ENCODE results near the gene SYTL3.
"Not testable (repeated sequence)": the region's sequence is repeated elsewhere in the genome, so short reads cannot be mapped to it uniquely, and the experiment has no call there.

The SYTL3 gene

GRCh38 chr6:158630938-158631616 lies 18.8 kb upstream of the SYTL3 start:
- TF ChIP-seq CTCF (IDR thresholded peaks at IDR 0.05): no peak
- peak overlapping the region; percentile 70 to 90 for H3K27ac ChIP-seq
- peak; percentile 92 for DNase-seq (ENCODE audit: low spot score)
- peak overlapping the region; percentile 52 for H3K4me3 ChIP-seq

GRCh38 chr6:158631678-158632537 lies 17.9 kb upstream of the SYTL3 start:
- Histone ChIP-seq H3K27ac (peak overlapping the region; percentile 70 to 90), H3K4me3 (peak overlapping the region; percentile 52)
- no peak for TF ChIP-seq CTCF (IDR thresholded peaks at IDR 0.05)
- peak; percentile 84 for DNase-seq (ENCODE audit: low spot score)

- Histone ChIP-seq H3K4me3 (peak overlapping the region; percentile 52), H3K27ac (peak overlapping the region; percentile 70 to 90)
- DNase-seq (ENCODE audit: low spot score): not testable (repeated sequence)
Measured at GRCh38 chr6:158632538-158633119, 17.2 kb upstream of the SYTL3 start.

DNA sequence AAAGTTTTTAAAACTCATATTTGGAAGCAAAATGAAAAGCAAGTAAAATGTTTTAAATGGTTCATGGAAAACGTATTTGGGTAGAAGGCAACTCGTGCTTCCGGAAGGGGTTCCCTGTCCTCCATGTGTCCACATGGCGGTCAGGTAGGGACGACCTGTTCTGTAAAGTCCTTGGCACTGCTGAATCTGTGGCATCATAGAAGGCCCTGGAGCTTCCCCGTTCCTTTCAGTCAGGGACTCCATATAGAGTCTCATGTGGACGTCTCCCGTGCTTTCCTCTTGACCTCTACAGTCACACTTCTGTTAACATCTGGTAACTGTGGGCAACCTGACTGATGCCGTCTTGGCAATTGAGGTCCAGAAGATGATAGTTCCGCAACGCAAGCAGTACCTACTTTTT lies 16.7 kb upstream of the SYTL3 start:
- no peak for DNase-seq (ENCODE audit: low spot score)
- Histone ChIP-seq H3K4me3 (no peak overlapping the region), H3K27ac (peak overlapping the region in 1 of 2 donors; percentile 90)
- no peak for TF ChIP-seq CTCF (IDR thresholded peaks at IDR 0.05)

DNA sequence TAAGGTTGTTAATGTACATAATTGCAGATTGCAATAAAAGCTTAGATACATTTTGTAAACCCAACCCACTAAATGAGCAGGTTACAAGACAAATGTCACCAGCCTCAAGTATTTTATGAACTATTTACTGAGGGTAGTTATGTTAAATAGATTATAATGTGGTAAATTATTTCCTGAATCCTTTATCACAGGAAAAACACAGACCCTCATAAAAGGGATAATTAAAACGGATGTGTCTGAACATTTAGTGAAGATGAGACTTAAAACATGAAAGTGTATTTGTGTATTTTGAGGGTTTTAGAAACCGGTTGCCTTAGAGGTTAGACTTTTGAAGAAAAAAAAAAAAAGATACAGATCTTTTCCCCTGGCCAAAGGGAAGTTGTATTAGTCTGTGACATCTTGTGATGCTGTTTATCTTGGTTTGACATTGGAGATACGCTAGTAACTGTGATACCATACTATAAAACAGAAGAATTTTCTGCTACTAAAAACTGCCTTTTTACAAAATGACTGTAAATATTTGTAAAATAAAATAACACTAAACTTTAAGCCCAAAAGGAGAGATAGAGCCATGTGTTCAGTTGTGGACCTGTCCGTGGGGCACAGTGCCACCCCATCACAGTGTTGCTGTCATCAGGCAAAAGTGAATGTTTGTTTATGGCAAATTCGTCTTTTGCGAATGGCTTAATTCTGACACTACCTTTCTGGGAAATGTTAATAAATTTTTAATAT lies 15.0 kb upstream of the SYTL3 start:
- DNase-seq (ENCODE audit: low spot score): no peak
- no peak overlapping the region for H3K27ac ChIP-seq
- no peak for TF ChIP-seq CTCF (IDR thresholded peaks at IDR 0.05)
- H3K4me3 ChIP-seq: no peak overlapping the region

DNA sequence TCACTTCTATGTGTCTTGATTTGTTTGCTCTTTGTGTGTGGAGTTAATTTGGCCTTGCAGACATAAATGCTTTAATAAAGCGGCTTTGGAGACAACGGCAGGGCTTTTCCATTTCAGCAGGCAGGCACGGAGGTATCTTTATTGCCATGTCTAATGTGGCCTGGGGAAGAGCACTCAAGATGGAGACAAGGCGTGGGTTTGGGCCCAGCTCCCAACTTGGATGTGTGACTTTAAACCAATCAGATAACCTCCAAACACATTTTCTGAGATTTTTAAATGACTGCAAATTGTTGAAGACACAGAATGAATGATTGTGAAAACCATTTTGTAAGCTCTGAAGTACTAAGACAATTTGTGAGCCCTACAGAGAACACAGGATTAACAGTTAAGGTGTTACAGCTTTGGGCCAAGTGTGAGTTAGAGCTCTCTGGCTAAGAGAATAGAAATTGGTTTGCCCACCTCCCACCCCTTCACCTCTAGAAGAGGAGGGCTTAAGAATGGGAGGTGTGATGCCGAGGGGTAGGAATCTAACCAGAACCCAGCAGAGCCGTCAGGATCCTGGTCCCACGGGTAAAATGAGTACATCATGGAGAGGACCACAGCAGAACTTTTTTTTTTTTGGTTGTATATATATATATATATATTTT lies 14.3 kb upstream of the SYTL3 start:
- no peak for DNase-seq (ENCODE audit: low spot score)
- TF ChIP-seq CTCF (IDR thresholded peaks at IDR 0.05): no peak
- H3K4me3 ChIP-seq: no peak overlapping the region
- H3K27ac ChIP-seq: no peak overlapping the region

Measured in coronary artery (tissue), 2 donors.